H1 (cell line): ENCODE results near the gene GNAS. TPM values are rescaled to one million over a fixed set of nuclear protein-coding genes. Genes with fewer than 3 reads are reported as not detected.

ENCODE experiments used
- EGR1 ChIP-seq: IDR thresholded peaks from 2 replicates; pipeline ENCODE4 v1.6.1; 2011; ENCODE audit warnings: low read depth, low read length, borderline replicate concordance
- JUND ChIP-seq: IDR thresholded peaks from 2 replicates; pipeline ENCODE4 v1.6.1; 2011; ENCODE audit warnings: mild to moderate bottlenecking, improper control_type of control experiment, low read length
- MAFK ChIP-seq: IDR thresholded peaks from 2 replicates; pipeline ENCODE4 v1.6.1; 2012; ENCODE audit warnings: low read depth, mild to moderate bottlenecking, improper control_type of control experiment, low read length
- RXRA ChIP-seq: IDR thresholded peaks from 2 replicates; pipeline ENCODE4 v1.6.1; 2011; ENCODE audit warnings: low read depth, mild to moderate bottlenecking, low read length, moderate library complexity; ENCODE audit not compliant: insufficient read depth
- SIX5 ChIP-seq: IDR thresholded peaks from 2 replicates; pipeline ENCODE4 v1.6.1; 2011; ENCODE audit warnings: mild to moderate bottlenecking, low read depth, low read length
- polyA plus RNA-seq, 7 experiments: library from polyadenylated mRNA; depleted of rRNA in 3 of 7; stranded (reverse) in 5 of 7; unstranded in 2 of 7; fragments of >200 nt in 5 of 7; fragments of 200-250 nt in 2 of 7; gene quantifications; 1 replicate in 5 of 7; 2 replicates in 1 of 7; 4 replicates in 1 of 7; pipeline versions ENCODE4 v1.2.1 to v1.2.3, GENCODE V29; 2011 to 2013; ENCODE audit warnings: missing spikeins in 2 of 7, mixed read lengths in 2 of 7
- total RNA-seq: library from RNA; stranded (reverse); fragmentation: NEBNext Ultra II Directional; extraction: Animal tissue kit (Norgen Biotek cat#: 25700); gene quantifications from 2 replicates; pipeline ENCODE4 v1.2.1, GENCODE V29; 2021

The GNAS gene
- total and polyA plus RNA-seq, 2 of the 8 experiments (the other 6 are each of a cell fraction or from before 2014, with no cell fraction given): 989 to 1,613 TPM

GRCh38 chr20:58817748-58818147 is 34.8 kb upstream of the GNAS start (continued):
- TF ChIP-seq SIX5 (no peak), EGR1 (no peak), JUND (no peak), RXRA (no peak), MAFK (no peak)
- TF ChIP-seq, all 59 proteins: peak for 0
